Fibroblast of lung (primary cell): ENCODE measurements around the gene NDUFS1. TPM values are rescaled to one million over a fixed set of nuclear protein-coding genes. Genes with fewer than 3 reads are reported as not detected.
"Not testable (repeated sequence)": the region's sequence is repeated elsewhere in the genome, so short reads cannot be mapped to it uniquely, and the experiment has no call there.

Experiments used
- DNase-seq, 2 donors: peaks; one replicate each; pipeline versions ENCODE4 v3.0.0 to v3.0.0-alpha.2; 2010; ENCODE audit warnings: low read depth in 2 of 2
- H2AFZ ChIP-seq: 2 replicates; pipeline ENCODE4 v1.5.1; 2012; ENCODE audit warnings: low read length, control low read depth, inconsistent platforms
- H3K27ac ChIP-seq: 2 replicates; pipeline ENCODE4 v1.5.1; 2011; ENCODE audit warnings: low read length, control low read depth; ENCODE audit not compliant: insufficient read depth
- H3K27me3 ChIP-seq: 2 replicates; pipeline ENCODE4 v1.5.1; 2011; ENCODE audit warnings: mild to moderate bottlenecking, low read length; ENCODE audit not compliant: control insufficient read depth, insufficient read depth
- H3K36me3 ChIP-seq: 2 replicates; pipeline ENCODE4 v1.5.1; 2011; ENCODE audit warnings: low read length; ENCODE audit not compliant: control insufficient read depth, insufficient read depth
- H3K4me1 ChIP-seq: 2 replicates; pipeline ENCODE4 v1.5.1; 2011; ENCODE audit warnings: low read length; ENCODE audit not compliant: control insufficient read depth, insufficient read depth; ENCODE audit errors: extremely low read depth
- H3K4me2 ChIP-seq: 2 replicates; pipeline ENCODE4 v1.5.1; 2011; ENCODE audit warnings: low read length, control low read depth; ENCODE audit not compliant: insufficient read depth; ENCODE audit errors: extremely low read depth
- H3K4me3 ChIP-seq, 4 experiments: fragments of 200-600 bp in 1 of 4; sonication (generic) in 1 of 4; replicated peaks in 1 of 4; 2 replicates each; pipeline ENCODE4 v1.5.1; 2011 to 2016; ENCODE audit warnings: low read length in 4 of 4, low read depth in 3 of 4, mild to moderate bottlenecking in 3 of 4, control low read depth in 2 of 4, inconsistent platforms in 1 of 4, mixed read lengths in 1 of 4; ENCODE audit not compliant: insufficient read depth in 1 of 4; ENCODE audit errors: control extremely low read depth in 1 of 4
- H3K79me2 ChIP-seq: 2 replicates; pipeline ENCODE4 v1.5.1; 2012; ENCODE audit warnings: mild to moderate bottlenecking, low read length, inconsistent platforms; ENCODE audit not compliant: control insufficient read depth, insufficient read depth
- H3K9ac ChIP-seq: 2 replicates; pipeline ENCODE4 v1.5.1; 2011; ENCODE audit warnings: mild to moderate bottlenecking, low read length, control low read depth; ENCODE audit not compliant: insufficient read depth
- H3K9me3 ChIP-seq: 2 replicates; pipeline ENCODE4 v1.5.1; 2012; ENCODE audit warnings: low read depth, low read length; ENCODE audit not compliant: control insufficient read depth, insufficient read depth
- H4K20me1 ChIP-seq: 2 replicates; pipeline ENCODE4 v1.5.1; 2011; ENCODE audit warnings: low read length; ENCODE audit not compliant: control insufficient read depth, insufficient read depth; ENCODE audit errors: extremely low read depth
- EZH2 ChIP-seq: IDR thresholded peaks from 2 replicates; pipeline ENCODE4 v1.5.1; 2012; ENCODE audit warnings: low read length, control low read depth, mild to moderate bottlenecking; ENCODE audit errors: missing control alignments
- polyA minus RNA-seq: library from RNA; depleted of rRNA, polyadenylated mRNA; stranded (reverse); fragments of >200 nt; gene quantifications from 2 replicates; pipeline ENCODE4 v1.2.3, GENCODE V29; 2011; ENCODE audit warnings: low replicate concordance
- polyA plus RNA-seq, 2 donors: library from polyadenylated mRNA; depleted of rRNA in 1 of 2; stranded (reverse) in 1 of 2; unstranded in 1 of 2; fragments of >200 nt; gene quantifications; 2 replicates each; pipeline ENCODE4 v1.2.1, GENCODE V29; 2011 to 2012; ENCODE audit warnings: missing spikeins in 1 of 2
- total RNA-seq: library from RNA; depleted of rRNA; stranded (reverse); fragments of >200 nt; gene quantifications from 2 replicates; pipeline ENCODE4 v1.2.1, GENCODE V29; 2014
- TF ChIP-seq, protein P1 (sequence below), 2 donors: IDR thresholded peaks in 1 of 2; conservative IDR thresholded peaks in 1 of 2; 1 replicate in 1 of 2; 2 replicates in 1 of 2; pipeline ENCODE4 v1.5.1; 2011 to 2012; ENCODE audit warnings: low read length in 2 of 2, control low read depth in 1 of 2, inconsistent platforms in 1 of 2, low read depth in 1 of 2, mild to moderate bottlenecking in 1 of 2

NDUFS1 gene
- total RNA-seq (81.2 and 133 TPM in 2 replicates), polyA plus RNA-seq (118 and 128 TPM in 2 replicates), polyA minus RNA-seq (28.1 and 45.9 TPM in 2 replicates)
- polyA plus RNA-seq (2012): 60.0 and 67.4 TPM in 2 replicates

DNA sequence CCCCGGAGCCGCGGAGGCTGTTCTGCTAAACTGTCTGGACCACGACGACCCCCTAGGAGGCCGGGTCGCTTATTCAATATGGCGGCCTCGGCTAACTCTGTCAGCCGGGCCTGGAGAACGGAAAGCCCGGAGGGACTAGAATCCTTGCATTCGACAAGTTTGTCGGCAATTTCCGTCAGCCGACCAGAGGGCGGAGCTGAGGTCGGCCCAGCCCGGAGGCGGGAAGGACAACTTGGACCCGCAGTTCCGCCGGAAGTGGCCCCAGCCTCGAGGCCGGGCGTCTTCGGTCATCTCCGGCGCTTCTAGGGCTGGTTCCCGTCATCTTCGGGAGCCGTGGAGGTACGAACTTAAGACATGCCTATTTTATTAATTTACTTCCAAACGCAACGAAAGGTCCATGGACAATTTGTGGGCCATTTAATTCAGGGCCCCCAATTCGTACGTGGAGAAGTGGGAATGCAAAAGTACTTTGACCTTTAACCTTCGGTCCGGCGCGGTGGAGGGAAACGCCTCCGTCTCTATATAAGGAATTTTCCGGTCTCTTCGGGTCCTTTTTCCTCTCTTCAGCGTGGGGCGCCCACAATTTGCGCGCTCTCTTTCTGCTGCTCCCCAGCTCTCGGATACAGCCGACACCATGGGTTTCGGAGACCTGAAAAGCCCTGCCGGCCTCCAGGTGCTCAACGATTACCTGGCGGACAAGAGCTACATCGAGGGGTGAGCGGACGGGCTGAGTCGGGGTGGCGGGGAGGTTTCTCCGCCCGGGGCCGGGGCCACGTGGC is at the start of gene NDUFS1, which contains the start of gene EEF1B2:
Gene NDUFS1, minus strand, starts transcription at position 99 of the 779 bp plus-strand sequence. CDS start 5,766 bp downstream, outside the sequence.
Gene EEF1B2, plus strand, starts transcription at position 550 of the 779 bp plus-strand sequence. Its CDS starts 85 bp downstream, at position 635.
- H4K20me1 ChIP-seq: no peaks in the 10 kb centered on the region
- H3K27ac ChIP-seq: peak within 1 kb of the TSS; percentile 87
- peak within 1 kb of the TSS; percentile 61 to 99 (median 80) for H3K4me3 ChIP-seq
- peak; percentile 98 to 99 for DNase-seq
- H3K9ac ChIP-seq: peak within 1 kb of the TSS; percentile 73
- peaks cover 69% of the 10 kb centered on the region for H3K79me2 ChIP-seq
- H3K36me3 ChIP-seq: peaks cover 3% of the 10 kb centered on the region
- peak within 1 kb of the TSS; percentile 78 for H2AFZ ChIP-seq
- H3K27me3 ChIP-seq: no peaks in the 10 kb centered on the region
- H3K4me1 ChIP-seq: peaks cover 4% of the 10 kb centered on the region
- no peaks in the 10 kb centered on the region for H3K9me3 ChIP-seq
- no peak for TF ChIP-seq EZH2
- TF ChIP-seq, protein P1, sequence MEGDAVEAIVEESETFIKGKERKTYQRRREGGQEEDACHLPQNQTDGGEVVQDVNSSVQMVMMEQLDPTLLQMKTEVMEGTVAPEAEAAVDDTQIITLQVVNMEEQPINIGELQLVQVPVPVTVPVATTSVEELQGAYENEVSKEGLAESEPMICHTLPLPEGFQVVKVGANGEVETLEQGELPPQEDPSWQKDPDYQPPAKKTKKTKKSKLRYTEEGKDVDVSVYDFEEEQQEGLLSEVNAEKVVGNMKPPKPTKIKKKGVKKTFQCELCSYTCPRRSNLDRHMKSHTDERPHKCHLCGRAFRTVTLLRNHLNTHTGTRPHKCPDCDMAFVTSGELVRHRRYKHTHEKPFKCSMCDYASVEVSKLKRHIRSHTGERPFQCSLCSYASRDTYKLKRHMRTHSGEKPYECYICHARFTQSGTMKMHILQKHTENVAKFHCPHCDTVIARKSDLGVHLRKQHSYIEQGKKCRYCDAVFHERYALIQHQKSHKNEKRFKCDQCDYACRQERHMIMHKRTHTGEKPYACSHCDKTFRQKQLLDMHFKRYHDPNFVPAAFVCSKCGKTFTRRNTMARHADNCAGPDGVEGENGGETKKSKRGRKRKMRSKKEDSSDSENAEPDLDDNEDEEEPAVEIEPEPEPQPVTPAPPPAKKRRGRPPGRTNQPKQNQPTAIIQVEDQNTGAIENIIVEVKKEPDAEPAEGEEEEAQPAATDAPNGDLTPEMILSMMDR (conservative IDR thresholded peaks at IDR 0.05 in 1 of 2, IDR thresholded peaks at IDR 0.05 in 1 of 2; ENCODE audit: low read depth in 1 of 2, low read length in 2 of 2): no peak
- H3K4me2 ChIP-seq: peak within 1 kb of the TSS; percentile 91

DNA sequence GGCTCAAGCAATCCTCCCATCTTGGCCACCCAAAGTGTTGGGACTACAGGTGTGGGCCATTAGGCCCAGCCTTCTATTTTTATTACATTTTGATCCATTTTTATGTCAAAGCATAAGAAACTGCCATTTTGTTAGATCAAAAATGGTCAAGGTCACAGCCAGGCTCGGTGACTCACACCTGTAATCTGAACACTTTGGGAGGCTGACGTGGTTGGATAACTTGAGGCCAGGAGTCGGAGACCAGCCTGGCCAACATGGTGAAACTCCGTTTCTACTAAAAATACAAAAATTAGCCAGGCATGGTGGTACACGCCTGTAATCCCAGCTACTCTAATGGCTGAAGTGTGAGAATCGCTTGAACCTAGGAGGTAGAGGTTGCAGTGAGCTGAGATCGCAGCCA is 49.7 kb upstream of the NDUFS1 start:
- Histone ChIP-seq H3K4me3 (no peak overlapping the region), H3K9me3 (no peaks in the 10 kb centered on the region), H3K4me2 (no peak overlapping the region), H2AFZ (no peak overlapping the region), H3K27me3 (no peaks in the 10 kb centered on the region), H3K79me2 (no peaks in the 10 kb centered on the region), H3K27ac (no peak overlapping the region), H3K36me3 (no peaks in the 10 kb centered on the region), H3K4me1 (peaks cover 2% of the 10 kb centered on the region), H3K9ac (no peak overlapping the region), H4K20me1 (no peaks in the 10 kb centered on the region)
- no peak for DNase-seq
- TF ChIP-seq, protein P1 (conservative IDR thresholded peaks at IDR 0.05 in 1 of 2, IDR thresholded peaks at IDR 0.05 in 1 of 2; ENCODE audit: low read depth in 1 of 2, low read length in 2 of 2): no peak
- TF ChIP-seq EZH2: no peak

DNA sequence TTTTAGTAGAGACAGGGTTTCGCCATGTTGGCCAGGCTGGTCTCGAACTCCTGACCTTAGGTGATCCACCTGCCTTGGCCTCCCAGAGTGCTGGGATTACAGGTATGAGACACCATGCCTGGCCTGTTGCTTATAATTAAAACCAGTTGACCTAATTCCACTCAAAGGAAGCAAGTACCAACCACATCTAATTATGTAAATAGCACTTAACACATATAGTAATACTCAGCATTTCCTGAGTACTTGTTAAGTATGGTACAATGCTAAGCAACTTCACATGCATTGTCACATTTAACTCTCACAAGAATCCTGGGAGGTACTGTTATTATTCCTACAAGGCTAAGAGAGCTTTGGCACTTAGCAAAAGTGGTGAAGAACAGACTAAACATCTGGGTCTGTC is 48.1 kb upstream of the NDUFS1 start:
- H3K4me3 ChIP-seq, H4K20me1 ChIP-seq, H3K36me3 ChIP-seq, DNase-seq, H2AFZ ChIP-seq, H3K4me1 ChIP-seq, H3K9me3 ChIP-seq, H3K27me3 ChIP-seq, H3K9ac ChIP-seq, H3K27ac ChIP-seq, H3K79me2 ChIP-seq, H3K4me2 ChIP-seq: not testable (repeated sequence)
